GM19099 (cell line): Measurements from ENCODE around the gene FLII.

Experiments
- POLR2A ChIP-seq: IDR thresholded peaks from 3 replicates; pipeline ENCODE4 v1.6.1; 2011; ENCODE audit warnings: low read depth; ENCODE audit not compliant: insufficient read length; ENCODE audit errors: extremely low read depth

The FLII gene

DNA sequence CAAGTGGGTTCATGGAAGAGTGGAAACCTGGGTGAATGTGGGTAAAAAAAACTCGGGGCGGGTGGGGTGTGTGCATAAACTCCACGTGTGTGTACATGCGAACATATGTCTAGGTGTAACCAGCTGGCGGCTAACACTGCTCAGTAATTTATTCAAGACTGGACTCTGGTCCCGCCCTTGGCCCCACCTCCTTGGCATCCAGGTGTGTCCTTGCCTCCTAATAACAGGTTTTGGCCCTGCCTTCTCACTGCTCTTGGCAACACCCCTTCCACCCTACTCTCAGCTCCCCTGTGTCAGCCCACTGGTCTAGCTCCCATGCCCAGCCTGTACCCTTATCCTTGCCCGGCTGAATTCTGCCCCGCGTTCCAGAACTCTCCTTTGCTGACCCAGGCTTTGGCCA lies 8.3 kb downstream of the FLII start:
- TF ChIP-seq POLR2A, result no peak

DNA sequence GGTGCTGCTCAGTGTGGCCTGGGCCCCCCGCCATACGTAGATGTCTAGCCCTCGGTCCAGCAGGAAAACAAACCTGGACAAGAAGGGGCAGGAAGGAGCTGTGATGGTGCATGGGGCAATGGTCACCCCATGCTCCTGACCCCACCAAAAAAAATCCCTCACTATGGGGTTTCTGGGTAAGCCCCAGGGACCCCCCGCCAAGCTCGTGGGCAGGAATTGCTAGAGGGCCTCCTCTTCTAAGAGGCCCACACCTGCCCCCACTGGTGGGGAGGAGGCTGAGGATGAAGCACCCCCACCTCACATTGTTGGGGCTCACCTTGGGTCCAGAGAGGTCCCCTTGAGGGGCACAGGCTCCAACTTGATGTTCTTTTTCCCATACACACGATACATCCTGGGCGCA lies 9.7 kb downstream of the FLII start:
- TF ChIP-seq POLR2A, result no peak

DNA sequence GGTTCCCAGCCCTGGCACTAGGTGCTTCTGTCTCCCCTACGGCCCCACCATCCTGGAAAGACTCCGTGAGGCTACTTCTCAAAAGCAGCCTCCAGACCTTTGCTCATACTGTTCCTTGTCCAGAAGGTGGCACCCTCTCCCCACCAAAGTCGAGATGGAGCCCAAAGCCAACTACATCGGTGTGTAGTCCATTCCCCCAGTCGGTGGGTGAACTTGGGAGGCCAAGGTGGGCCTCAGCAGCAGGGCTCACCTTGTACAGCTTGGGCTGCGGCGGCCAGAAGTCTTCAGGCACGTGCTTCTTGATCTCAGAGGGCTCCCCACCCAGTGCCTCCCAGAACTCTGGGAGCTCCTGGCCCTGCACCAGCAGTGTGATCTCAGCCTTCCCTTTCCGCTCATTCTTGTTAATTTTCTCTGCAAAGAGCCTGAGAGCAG lies 10.2 kb downstream of the FLII start:
- TF ChIP-seq POLR2A, result no peak

DNA sequence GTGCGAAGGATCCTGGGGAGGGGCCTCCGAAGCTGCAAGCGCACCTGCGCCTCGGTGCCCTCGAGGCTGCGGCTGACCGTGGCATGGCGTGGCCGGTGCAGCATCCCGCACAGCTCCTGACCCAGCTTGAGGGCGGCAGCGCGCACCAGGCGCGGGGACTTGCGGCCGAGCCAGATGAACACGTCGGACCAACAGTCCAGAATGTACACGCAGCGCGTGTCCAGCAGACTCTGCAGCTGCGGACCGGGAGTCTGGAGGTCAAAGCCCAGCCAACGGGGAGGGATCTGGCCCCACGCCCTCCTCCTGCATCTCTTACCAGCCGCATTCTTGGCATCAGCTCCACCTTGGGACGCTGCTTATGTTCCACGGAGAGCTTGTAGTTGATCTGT lies 10.9 kb downstream of the FLII start:
- no peak for TF ChIP-seq POLR2A

DNA sequence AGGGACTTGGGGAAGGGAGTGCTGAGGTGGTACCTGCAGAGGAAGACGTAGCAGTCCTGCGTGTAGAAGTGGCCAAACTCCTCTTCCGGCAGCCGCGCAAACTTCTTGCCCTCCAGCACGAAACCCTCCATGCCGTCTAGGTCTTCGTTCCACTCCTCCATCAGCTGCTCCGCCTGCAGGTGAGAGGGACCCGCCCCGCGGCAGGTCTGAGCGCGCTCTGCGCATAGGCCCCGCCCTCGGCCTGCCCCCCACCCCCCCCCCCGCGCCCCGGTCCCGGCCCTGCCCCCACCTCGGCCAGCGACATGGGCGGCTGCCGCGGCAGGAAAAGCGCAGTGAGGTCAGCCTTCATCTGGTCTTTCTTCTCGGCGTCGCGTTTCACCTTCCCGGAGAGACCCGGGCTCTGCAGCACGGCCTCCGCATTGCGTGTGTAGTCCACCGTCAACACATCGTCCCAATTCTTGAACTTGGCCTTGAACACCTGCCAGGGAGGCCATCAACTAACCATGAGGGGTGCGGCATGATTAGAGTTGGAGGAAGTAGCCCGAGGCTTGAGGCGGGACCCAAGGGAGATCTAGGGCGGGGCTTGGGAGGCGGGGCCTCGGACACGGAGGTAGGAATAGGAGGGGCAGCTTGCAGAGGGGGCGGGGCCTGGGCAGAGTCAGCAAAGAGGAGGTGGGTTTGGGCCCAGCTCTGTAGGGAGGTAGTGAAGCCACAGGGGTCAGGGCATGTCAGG lies 11.5 kb downstream of the FLII start:
- no peak for TF ChIP-seq POLR2A

DNA sequence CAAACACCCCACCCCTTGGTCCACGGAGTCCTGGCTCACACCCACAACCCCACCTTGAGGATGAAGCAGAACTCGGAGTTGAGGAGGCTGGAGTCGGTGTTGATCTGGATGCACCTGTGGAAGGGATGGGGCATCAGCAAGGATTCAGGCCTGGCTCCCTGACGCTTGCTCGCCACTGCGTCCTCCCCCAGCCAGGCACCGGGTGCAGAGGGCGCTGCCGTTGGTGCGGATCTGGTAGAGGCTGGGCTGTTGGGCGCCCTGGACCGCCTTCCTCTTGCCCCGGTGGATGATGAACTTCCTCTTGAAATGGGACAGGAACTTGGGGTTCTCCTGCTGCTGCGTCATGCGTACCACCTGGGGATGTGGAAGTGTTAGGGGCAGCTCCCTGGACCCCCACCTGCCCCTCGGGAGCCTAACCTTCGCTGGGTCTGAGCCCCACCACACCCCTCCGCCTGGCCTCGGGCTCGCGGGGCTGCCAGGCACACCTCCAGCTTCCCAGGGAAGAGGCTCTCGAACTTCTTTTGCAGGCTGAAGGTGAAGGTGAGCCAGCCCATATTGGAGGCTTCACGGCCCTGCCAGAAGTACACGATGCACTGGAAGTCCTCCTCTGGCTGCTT lies 12.3 kb downstream of the FLII start:
- no peak for TF ChIP-seq POLR2A

DNA sequence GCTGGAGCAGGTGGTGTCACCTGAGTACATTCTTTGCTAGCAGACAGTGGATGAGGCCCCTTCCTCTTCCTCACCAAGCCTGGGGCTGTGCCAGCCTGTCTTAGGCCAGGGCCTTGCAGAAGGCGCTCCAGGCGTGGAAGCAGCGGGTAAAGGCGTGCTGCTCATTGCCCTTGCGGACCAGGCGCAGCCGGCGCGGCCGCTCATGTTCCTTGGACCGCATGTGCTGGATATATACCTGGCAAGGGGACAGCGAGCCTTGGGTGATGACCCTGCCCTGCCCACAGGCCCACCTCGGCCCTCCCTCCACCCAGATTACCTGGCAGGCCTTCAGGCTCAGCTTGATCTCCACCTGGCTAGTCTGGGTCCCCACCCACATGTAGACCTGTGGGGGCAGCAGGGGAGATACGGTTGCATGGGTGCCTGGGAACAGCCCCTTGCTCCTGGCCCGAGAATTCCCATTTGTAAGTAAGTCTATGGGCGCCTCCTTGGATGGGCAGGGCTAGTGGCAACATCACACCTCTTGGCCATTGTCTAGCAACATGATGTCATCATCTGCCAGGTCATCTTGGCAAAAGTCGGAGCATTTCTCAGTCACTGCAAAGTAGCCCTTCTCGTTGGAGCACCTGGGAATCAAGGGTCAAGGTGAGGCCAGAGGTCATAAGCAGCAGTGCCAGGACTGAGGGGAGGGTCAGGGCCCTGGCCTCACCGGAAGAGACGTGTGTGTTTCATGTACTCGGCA lies 13.3 kb downstream of the FLII start:
- no peak for TF ChIP-seq POLR2A

DNA sequence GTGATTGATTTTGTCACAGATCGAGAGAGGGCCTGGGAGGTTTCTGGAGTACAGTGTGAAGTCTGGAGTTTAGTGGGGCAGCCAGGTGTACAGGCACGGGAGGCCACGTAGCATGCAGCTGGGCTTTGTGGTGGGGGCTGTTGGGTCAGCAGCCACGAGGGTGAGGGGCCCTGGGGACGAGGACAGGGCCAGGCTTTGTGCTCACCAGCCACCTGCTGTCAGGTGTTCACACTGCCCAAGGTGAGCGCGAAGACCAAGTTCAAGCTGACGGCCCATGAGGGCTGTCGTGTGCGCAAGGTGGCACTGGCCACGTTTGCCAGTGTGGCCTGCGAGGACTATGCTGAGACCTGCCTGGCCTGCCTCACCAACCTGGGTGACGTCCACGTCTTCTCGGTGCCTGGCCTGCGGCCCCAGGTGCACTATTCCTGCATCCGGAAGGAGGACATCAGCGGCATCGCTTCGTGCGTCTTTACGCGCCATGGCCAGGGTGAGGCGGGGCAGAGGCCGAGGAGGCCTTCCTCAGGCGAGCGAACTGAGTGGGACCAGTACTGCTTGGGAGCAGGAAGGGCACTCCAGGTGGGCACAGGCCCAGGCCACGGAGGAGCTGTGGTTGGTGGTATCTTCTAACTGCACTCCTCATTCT lies 17.2 kb downstream of the FLII start:
- TF ChIP-seq POLR2A, result no peak

DNA sequence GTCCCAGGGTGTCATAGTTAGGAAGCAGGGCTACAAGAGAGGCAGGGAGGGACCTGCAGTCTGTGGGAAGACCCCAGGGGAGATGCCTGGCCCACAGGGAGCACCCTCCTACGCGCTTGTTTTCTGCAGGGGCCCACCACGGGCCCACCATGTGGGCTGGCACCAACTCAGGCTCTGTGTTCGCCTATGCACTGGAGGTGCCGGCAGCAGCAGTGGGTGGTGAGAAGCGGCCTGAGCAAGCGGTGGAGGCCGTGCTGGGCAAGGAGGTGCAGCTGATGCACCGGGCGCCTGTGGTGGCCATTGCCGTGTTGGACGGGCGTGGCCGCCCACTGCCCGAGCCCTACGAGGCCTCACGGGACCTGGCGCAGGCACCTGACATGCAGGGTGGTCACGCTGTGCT lies 18.1 kb downstream of the FLII start:
- no peak for TF ChIP-seq POLR2A

DNA sequence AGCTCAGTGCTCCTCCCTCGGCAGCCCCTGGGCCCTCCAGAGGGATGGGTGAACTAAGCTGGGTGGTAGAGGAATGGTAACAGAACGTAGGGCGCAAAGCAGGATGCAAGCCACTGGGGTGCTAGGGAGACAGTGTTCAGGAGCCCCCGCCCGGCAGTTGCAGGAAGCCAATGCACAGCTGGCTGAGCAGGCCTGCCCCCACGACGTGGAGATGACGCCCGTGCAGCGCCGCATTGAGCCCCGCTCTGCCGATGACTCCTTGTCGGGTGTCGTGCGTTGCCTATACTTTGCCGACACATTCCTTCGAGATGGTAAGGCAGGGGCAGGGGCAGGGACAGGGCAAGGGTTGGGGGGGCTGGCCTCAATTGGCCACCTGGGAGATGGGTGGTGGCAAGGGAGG lies 20.2 kb downstream of the FLII start:
- no peak for TF ChIP-seq POLR2A

DNA sequence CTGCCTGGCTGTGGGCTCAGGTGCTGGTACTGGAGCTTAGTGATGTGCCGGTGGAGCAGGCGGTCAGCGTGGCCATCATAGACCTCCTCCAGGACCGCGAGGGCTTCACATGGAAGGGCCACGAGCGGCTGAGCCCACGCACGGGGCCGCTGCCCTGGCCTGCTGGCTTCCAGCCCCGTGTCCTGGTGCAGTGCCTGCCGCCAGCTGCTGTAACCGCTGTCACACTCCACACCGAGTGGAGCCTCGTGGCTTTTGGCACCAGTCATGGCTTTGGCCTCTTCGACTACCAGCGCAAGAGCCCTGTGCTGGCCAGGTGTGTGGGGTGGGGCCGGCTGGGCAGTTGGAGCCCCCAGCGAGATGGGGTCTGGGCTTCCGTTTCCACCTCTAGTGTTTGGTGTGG lies 21.1 kb downstream of the FLII start:
- TF ChIP-seq POLR2A, result no peak

DNA sequence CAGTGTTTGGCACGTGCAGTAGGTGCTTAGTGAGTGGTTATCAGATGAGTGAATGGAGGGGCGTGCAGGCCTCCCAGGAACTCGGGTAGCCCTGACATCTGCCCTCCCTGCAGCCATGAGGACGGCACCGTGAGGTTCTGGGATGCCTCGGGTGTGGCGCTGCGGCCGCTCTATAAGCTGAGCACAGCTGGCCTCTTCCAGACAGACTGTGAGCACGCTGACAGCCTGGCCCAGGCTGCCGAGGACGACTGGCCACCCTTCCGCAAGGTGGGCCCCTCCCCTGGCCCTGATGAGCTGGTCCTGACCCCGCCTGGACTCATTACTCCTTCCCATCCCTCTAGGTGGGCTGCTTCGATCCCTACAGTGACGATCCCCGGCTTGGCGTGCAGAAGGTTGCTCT lies 22.0 kb downstream of the FLII start:
- TF ChIP-seq POLR2A, result no peak

DNA sequence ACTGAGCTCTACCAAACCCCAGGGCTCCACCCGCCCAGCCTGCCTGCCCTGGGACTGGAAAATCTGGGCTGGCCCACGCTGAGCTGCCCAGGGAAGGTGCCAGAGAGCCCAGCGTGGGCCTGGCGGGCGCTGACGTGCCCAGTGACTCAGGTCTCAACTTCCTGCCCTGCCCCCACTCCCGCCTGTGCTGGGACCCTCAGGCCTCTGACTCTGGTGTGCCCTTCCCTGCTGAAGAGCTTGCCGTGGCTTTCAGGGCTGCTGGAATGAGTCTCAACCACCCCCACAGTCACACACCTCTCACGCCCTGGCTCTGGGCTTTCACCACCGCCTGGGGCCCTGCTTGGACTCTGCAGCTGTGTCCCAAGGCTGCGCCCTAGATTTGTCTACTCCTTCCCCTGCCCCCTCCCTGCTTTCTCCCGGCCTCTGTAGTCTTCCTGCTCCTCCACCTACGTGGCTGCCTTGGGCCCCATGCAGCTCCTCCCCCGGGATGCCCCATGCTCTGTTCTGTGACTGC lies 22.7 kb downstream of the FLII start:
- no peak for TF ChIP-seq POLR2A

DNA sequence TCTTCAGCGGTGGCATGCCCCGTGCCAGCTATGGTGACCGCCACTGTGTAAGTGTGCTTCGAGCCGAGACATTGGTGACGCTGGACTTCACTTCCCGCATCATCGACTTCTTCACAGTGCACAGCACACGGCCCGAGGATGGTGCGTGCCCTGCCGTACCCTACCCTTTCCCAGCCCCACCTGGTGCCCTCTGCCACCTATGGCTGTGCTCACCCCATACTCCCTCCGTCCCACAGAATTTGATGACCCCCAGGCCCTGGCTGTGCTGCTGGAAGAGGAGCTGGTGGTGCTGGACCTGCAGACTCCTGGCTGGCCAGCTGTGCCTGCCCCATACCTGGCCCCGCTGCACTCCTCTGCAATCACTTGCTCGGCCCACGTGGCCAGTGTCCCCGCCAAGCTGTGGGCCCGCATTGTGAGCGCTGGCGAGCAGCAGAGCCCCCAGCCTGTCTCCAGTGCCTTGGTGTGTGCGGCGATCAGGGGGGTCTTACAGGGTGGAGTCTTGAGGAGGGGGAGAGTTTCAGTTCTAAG lies 23.6 kb downstream of the FLII start:
- no peak for TF ChIP-seq POLR2A
